ENCODE results near the gene IFNGR2.
A peak's percentile ranks its signal among the peaks of the same experiment; 100 is the strongest.

- TF ChIP-seq CTCF (IDR thresholded peaks at IDR 0.05) (peak in 1 of 4 experiments; percentile 2), POLR2A (IDR thresholded peaks at IDR 0.05) (peak; percentile 52), POLR2AphosphoS5 (IDR thresholded peaks at IDR 0.05) (no peak)
These were observed 773 bp downstream of the IFNGR2 start for GRCh38 chr21:33403786-33404585.
